Panc1 (cell line): ENCODE results near the gene APCS. TPM values are rescaled to one million over a fixed set of nuclear protein-coding genes. Genes with fewer than 3 reads are reported as not detected.

Source experiments
- ATAC-seq: fragments of 200-7000 bp; cut with Tn5 transposase; 2 replicates; pipeline ENCODE4 v1.9.1; 2020; ENCODE audit warnings: mild to moderate bottlenecking, moderate library complexity
- BruUV-seq: library from RNA; stranded (reverse); fragments of 400-500 nt; replicated peaks from 2 replicates; lab custom pipeline; 2021; lab: Mats Ljungman, UMichigan
- CTCF ChIA-PET: fragments of 300-600 bp; sonication (Branson Sonifier 250); formaldehyde crosslinking; loops from one replicate; lab custom pipeline; 2022; ENCODE audit warnings: antibody characterized with exemption; lab: Charles Lee
- POLR2A ChIA-PET: fragments of 300-600 bp; sonication (Branson Sonifier 250); formaldehyde crosslinking; loops from one replicate; lab custom pipeline; 2022; ENCODE audit warnings: antibody characterized with exemption; lab: Charles Lee
- DNase-seq: peaks from one replicate; pipeline ENCODE4 v3.0.0-alpha.2; 2010; ENCODE audit warnings: low read depth, low spot score
- H3K27ac ChIP-seq: 2 replicates; pipeline ENCODE4 v1.5.1; 2011; ENCODE audit warnings: mild to moderate bottlenecking, low read length, inconsistent platforms
- H3K27me3 ChIP-seq: fragments of 200-500 bp; sonication (Bioruptor generic); 2 replicates; pipeline ENCODE4 v1.6.0; 2014; ENCODE audit warnings: low read length, inconsistent platforms; ENCODE audit not compliant: control insufficient read depth, insufficient read depth
- H3K36me3 ChIP-seq: fragments of 200-500 bp; sonication (Bioruptor generic); 2 replicates; pipeline ENCODE4 v1.5.1; 2014; ENCODE audit warnings: inconsistent platforms, mild to moderate bottlenecking, low read length, moderate library complexity; ENCODE audit not compliant: control insufficient read depth, insufficient read depth
- H3K4me1 ChIP-seq: 2 replicates; pipeline ENCODE4 v1.5.1; 2011; ENCODE audit warnings: inconsistent platforms, mild to moderate bottlenecking, low read length, moderate library complexity; ENCODE audit not compliant: control insufficient read depth, insufficient read depth
- H3K4me3 ChIP-seq, 2 experiments: 2 replicates each; pipeline ENCODE4 v1.5.1; 2011 to 2012; ENCODE audit warnings: low read depth in 2 of 2, low read length in 2 of 2, mild to moderate bottlenecking in 2 of 2, inconsistent platforms in 1 of 2, moderate library complexity in 1 of 2
- H3K9me3 ChIP-seq: fragments of 200-500 bp; sonication (Bioruptor generic); 2 replicates; pipeline ENCODE4 v1.5.1; 2014; ENCODE audit warnings: low read depth, mild to moderate bottlenecking, inconsistent platforms, low read length, moderate library complexity; ENCODE audit not compliant: control insufficient read depth, insufficient read depth
- CTCF ChIP-seq: fragments of 450-650 bp; IDR thresholded peaks from 2 replicates; pipeline ENCODE4 v1.5.1; 2017; ENCODE audit warnings: mild to moderate bottlenecking
- POLR2AphosphoS5 ChIP-seq: IDR thresholded peaks from 2 replicates; pipeline ENCODE4 v1.6.1; 2012; ENCODE audit warnings: mild to moderate bottlenecking, low read depth, low read length, moderate library complexity
- REST ChIP-seq, 2 experiments: IDR thresholded peaks; 2 replicates each; pipeline ENCODE4 v1.6.1; 2011 to 2012; ENCODE audit warnings: low read depth in 2 of 2, control low read depth in 1 of 2, low read length in 1 of 2, mild to moderate bottlenecking in 1 of 2, moderate library complexity in 1 of 2; ENCODE audit not compliant: insufficient read depth in 1 of 2
- SIN3A ChIP-seq: IDR thresholded peaks from 2 replicates; pipeline ENCODE4 v1.6.1; 2012; ENCODE audit warnings: low read depth, mild to moderate bottlenecking, low read length, moderate library complexity, borderline replicate concordance; ENCODE audit not compliant: insufficient read depth
- TCF7L2 ChIP-seq: IDR thresholded peaks from 2 replicates; pipeline ENCODE4 v1.6.1; 2011; ENCODE audit warnings: mild to moderate bottlenecking, low read depth, low read length, inconsistent platforms
- in situ Hi-C: cut with HindIII; loops from 2 replicates; pipeline ENCODE4 v1.10.0; 2016; ENCODE audit warnings: low sequenced_read_pairs, low pct_unique_long_range_greater_than_20kb
- intact Hi-C: fragments of 100-400 bp; cut with micrococcal nuclease; formaldehyde crosslinking; loops from one replicate; pipeline ENCODE4 v1.10.0; 2022; ENCODE audit not compliant: unreplicated experiment
- total RNA-seq: library from RNA; stranded (reverse); gene quantifications from one replicate; pipeline ENCODE4 v1.2.1, GENCODE V29; 2021; ENCODE audit not compliant: unreplicated experiment

The APCS gene
- total RNA-seq, 1 experiment from 2014 or later: 0.33 TPM

GRCh38 chr1:159554261-159554660, 33.4 kb upstream of the APCS start:
- Histone ChIP-seq H3K27me3 (no peaks in the 10 kb centered on the region), H3K4me1 (no peaks in the 10 kb centered on the region), H3K4me3 (no peak overlapping the region), H3K27ac (no peak overlapping the region), H3K36me3 (no peaks in the 10 kb centered on the region), H3K9me3 (no peaks in the 10 kb centered on the region)
- in situ Hi-C loops: no loop called here
- no TSS peak for BruUV-seq
- ChIA-PET POLR2A (no interaction called here), CTCF (no interaction called here)
- ATAC-seq (no peak), DNase-seq (no peak)
- TF ChIP-seq TCF7L2 (no peak), SIN3A (no peak), REST (IDR thresholded peaks at IDR 0.05; ENCODE audit: insufficient read depth in 1 of 2, low read depth in 2 of 2, low read length in 1 of 2) (no peak), CTCF (no peak), POLR2AphosphoS5 (no peak)
- intact Hi-C loops: no loop called here

GRCh38 chr1:159554696-159555095, 32.9 kb upstream of the APCS start:
- DNase-seq (no peak), ATAC-seq (no peak)
- H3K36me3 ChIP-seq: no peaks in the 10 kb centered on the region
- H3K4me3 ChIP-seq: no peak overlapping the region
- in situ Hi-C loops (no loop called here), intact Hi-C loops (no loop called here)
- H3K9me3 ChIP-seq: no peaks in the 10 kb centered on the region
- ChIA-PET POLR2A (no interaction called here), CTCF (no interaction called here)
- no peaks in the 10 kb centered on the region for H3K4me1 ChIP-seq
- H3K27me3 ChIP-seq: no peaks in the 10 kb centered on the region
- no peak overlapping the region for H3K27ac ChIP-seq
- no TSS peak for BruUV-seq
- TF ChIP-seq TCF7L2: no peak

- CTCF ChIA-PET: no interaction called here
- Histone ChIP-seq H3K27ac (no peak overlapping the region), H3K4me1 (no peaks in the 10 kb centered on the region), H3K9me3 (no peaks in the 10 kb centered on the region), H3K27me3 (no peaks in the 10 kb centered on the region), H3K4me3 (no peak overlapping the region), H3K36me3 (no peaks in the 10 kb centered on the region)
- no TSS peak for BruUV-seq
- POLR2A ChIA-PET: no interaction called here
- TF ChIP-seq REST (IDR thresholded peaks at IDR 0.05; ENCODE audit: insufficient read depth in 1 of 2, low read depth in 2 of 2, low read length in 1 of 2) (no peak), POLR2AphosphoS5 (no peak), TCF7L2 (no peak), SIN3A (no peak), CTCF (no peak)
- in situ Hi-C loops (no loop called here), intact Hi-C loops (no loop called here)
- ATAC-seq: no peak
- DNase-seq: no peak
Measured at GRCh38 chr1:159556931-159557369, 30.7 kb upstream of the APCS start.
